ENCODE results near the gene KDSR. TPM values are rescaled to one million over a fixed set of nuclear protein-coding genes. Genes with fewer than 3 reads are reported as not detected.

The KDSR gene
- total and polyA plus RNA-seq, 9 of the 15 experiments (the other 6 are each of a cell fraction or from before 2014, with no cell fraction given) = 4.0 to 24.7 (median 12.4) TPM

GRCh38 chr18:63331105-63331504, 35.9 kb downstream of the KDSR start:
- no peak overlapping the region for H3K27ac ChIP-seq (ENCODE audit: extremely low read depth, low read depth, low read length)
- H3K9me1 ChIP-seq (ENCODE audit: control insufficient read depth, insufficient read depth, low read length) = no peaks in the 10 kb centered on the region
- H3K9me3 ChIP-seq (replicated peaks; ENCODE audit: control insufficient read depth, insufficient read depth, low read depth, low read length) = no peaks in the 10 kb centered on the region
- no peak overlapping the region for H3K4me3 ChIP-seq
- H3K4me2 ChIP-seq (ENCODE audit: insufficient read depth, low read length) = no peak overlapping the region
- ChIA-PET POLR2A (interaction anchor here (0.7 kb wide), 1 partner anchor 1146 kb away, joined by 3 read pairs; no protein-coding TSS in a partner anchor), CTCF (ENCODE audit: low intra/inter-chr PET ratio) (interaction anchor here (0.7 kb wide), 1 partner anchor 411 kb away, joined by 3 read pairs; no protein-coding TSS in a partner anchor)
- 80% methylated on average over 2 of the region's 4 CpGs for WGBS (ENCODE audit: insufficient coverage, low coverage, missing lambda C conversion rate)
- no peaks in the 10 kb centered on the region for H4K20me1 ChIP-seq (replicated peaks; ENCODE audit: control insufficient read depth, insufficient read depth, low read length)
- H3K27me3 ChIP-seq (ENCODE audit: control insufficient read depth in 2 of 2, insufficient read depth in 2 of 2, low read length in 2 of 2) = no peaks in the 10 kb centered on the region
- in situ Hi-C loops (cut with MboI) = no loop called here
- H3K4me1 ChIP-seq (replicated peaks in 1 of 2; ENCODE audit: control insufficient read depth in 2 of 2, insufficient read depth in 2 of 2, low read length in 2 of 2) = no peaks in the 10 kb centered on the region; a peak in 1 of 5 replicates
- BruUV-seq (replicated peaks) = no TSS peak
- H3K9ac ChIP-seq (ENCODE audit: insufficient read depth in 1 of 2, low read depth in 2 of 2, low read length in 2 of 2) = no peak overlapping the region
- peaks cover 21% of the 10 kb centered on the region; the same call in 2 of the 3 replicates for H3K36me3 ChIP-seq (ENCODE audit: control insufficient read depth, insufficient read depth, low read length)
- DNase-seq (ENCODE audit: extremely low read depth in 1 of 4, low spot score in 3 of 4) (no peak), FAIRE-seq (no peak), ATAC-seq (no peak)
- H3K79me2 ChIP-seq (ENCODE audit: control insufficient read depth, insufficient read depth, low read length) = no peaks in the 10 kb centered on the region
- TF ChIP-seq HMG20B (CRISPR knock-in tag; IDR thresholded peaks at IDR 0.05) = no peak
- TF ChIP-seq ZFP36 (IDR thresholded peaks at IDR 0.05; ENCODE audit: low read depth, low read length, partially characterized antibody) = no peak
- TF ChIP-seq DPF2 (IDR thresholded peaks at IDR 0.05) = no peak
- no peak for TF ChIP-seq XRCC4 (IDR thresholded peaks at IDR 0.05; ENCODE audit: extremely low read depth, insufficient read depth, insufficient read length)
- TF ChIP-seq NR2C2 (CRISPR knock-in tag; IDR thresholded peaks at IDR 0.05) = no peak
- no peak for TF ChIP-seq NR2C2 (tag; IDR thresholded peaks at IDR 0.05)
- no peak for TF ChIP-seq ZNF696 (CRISPR knock-in tag; conservative IDR thresholded peaks at IDR 0.05)
- TF ChIP-seq GTF2F1 (IDR thresholded peaks at IDR 0.05; ENCODE audit: low read depth, low read length) = no peak
- no peak for TF ChIP-seq MEIS2 (IDR thresholded peaks at IDR 0.05; ENCODE audit: partially characterized antibody)
- intact Hi-C loops (cut with micrococcal nuclease) = no loop called here
- H2AFZ ChIP-seq (ENCODE audit: low read depth, low read length) = no peak overlapping the region
